Chondrocyte (in vitro differentiated cells): Measurements from ENCODE around the gene CST8. TPM values are rescaled to one million over a fixed set of nuclear protein-coding genes. Genes with fewer than 3 reads are reported as not detected.
"Not testable (repeated sequence)": the region's sequence is repeated elsewhere in the genome, so short reads cannot be mapped to it uniquely, and the experiment has no call there.

ENCODE experiments used
- DNase-seq: peaks from one replicate; pipeline ENCODE4 v3.0.0; 2021; ENCODE audit warnings: mixed read lengths, low spot score
- H3K27ac Mint-ChIP-seq: one replicate; pipeline ENCODE4 v1.8.0; 2021; ENCODE audit warnings: mild to moderate bottlenecking, moderate library complexity, mixed read lengths; ENCODE audit not compliant: unreplicated experiment
- H3K27me3 Mint-ChIP-seq: 2 replicates; pipeline ENCODE4 v1.8.0; 2021; ENCODE audit warnings: low read depth, mixed read lengths
- H3K36me3 Mint-ChIP-seq: 2 replicates; pipeline ENCODE4 v1.8.0; 2021; ENCODE audit warnings: low read depth, mixed read lengths
- H3K4me1 Mint-ChIP-seq: 2 replicates; pipeline ENCODE4 v1.8.0; 2021; ENCODE audit warnings: low read depth, mild to moderate bottlenecking, mixed read lengths
- H3K4me3 Mint-ChIP-seq: one replicate; pipeline ENCODE4 v1.8.0; 2021; ENCODE audit warnings: mild to moderate bottlenecking, moderate library complexity, mixed read lengths; ENCODE audit not compliant: unreplicated experiment
- H3K9me3 Mint-ChIP-seq: 2 replicates; pipeline ENCODE4 v1.8.0; 2021; ENCODE audit warnings: low read depth, mixed read lengths
- total RNA-seq: library from RNA; stranded (reverse); gene quantifications from 3 replicates; pipeline ENCODE4 v1.2.1, GENCODE V29; 2021
- TF ChIP-seq, protein P1 (sequence below): fragments of 200-600 bp; sonication (generic); IDR thresholded peaks from 2 replicates; pipeline ENCODE4 v1.5.0; 2021; ENCODE audit warnings: antibody characterized with exemption, mild to moderate bottlenecking, moderate library complexity

CST8 gene
- total RNA-seq, 1 donor from 2014 or later, result not detected

DNA sequence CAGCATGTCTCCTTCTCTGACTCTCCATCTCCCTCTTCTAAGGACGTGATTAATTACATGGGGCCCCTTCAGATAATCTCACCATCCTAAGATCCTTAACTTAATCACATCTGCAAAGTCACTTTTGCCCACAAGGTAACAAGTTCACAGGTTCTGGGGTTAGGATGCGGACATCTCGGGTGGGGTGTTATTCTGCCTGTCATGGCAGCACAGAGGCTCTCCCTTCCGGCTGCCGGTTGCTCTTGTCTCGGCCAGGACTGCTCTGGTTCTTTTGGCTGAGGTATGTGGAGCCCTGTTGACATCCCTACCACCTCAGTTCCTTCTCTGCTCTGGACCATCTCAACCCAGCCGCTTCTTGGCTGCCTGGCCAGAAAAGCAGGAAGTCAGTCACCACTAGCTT is 34.0 kb upstream of the CST8 start:
- TF ChIP-seq, protein P1, sequence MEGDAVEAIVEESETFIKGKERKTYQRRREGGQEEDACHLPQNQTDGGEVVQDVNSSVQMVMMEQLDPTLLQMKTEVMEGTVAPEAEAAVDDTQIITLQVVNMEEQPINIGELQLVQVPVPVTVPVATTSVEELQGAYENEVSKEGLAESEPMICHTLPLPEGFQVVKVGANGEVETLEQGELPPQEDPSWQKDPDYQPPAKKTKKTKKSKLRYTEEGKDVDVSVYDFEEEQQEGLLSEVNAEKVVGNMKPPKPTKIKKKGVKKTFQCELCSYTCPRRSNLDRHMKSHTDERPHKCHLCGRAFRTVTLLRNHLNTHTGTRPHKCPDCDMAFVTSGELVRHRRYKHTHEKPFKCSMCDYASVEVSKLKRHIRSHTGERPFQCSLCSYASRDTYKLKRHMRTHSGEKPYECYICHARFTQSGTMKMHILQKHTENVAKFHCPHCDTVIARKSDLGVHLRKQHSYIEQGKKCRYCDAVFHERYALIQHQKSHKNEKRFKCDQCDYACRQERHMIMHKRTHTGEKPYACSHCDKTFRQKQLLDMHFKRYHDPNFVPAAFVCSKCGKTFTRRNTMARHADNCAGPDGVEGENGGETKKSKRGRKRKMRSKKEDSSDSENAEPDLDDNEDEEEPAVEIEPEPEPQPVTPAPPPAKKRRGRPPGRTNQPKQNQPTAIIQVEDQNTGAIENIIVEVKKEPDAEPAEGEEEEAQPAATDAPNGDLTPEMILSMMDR, result no peak

DNA sequence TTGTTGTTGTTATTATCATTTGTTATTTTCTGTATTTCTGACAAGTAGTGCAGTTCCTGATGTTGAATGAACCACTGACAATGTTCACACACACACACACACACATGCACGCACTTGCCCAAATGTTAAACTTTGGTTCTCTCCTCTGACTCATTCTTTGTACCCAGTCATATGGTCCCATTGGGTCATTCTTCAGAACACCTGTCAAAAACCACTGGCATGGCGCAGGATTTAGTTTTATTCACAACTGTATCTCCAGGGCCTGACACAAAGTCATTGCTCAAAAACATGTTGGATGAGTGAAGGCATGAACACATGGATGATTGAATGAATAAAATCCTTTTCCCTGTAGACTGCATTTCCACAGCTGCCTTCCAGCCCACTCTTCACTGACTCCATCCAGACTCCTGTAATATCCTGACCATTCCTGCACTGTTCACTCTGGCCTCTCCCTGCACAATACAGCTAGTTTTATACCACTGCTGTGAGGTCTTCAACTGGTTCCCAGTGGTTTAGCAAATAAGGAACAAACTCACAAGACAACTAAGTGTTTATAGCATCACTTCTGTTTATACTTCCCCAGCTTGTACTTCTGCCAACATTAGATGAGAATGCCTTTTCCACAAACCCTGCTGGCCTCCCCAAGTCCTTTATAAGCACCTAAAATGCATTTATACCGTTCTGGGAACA is 31.3 kb upstream of the CST8 start:
- Mint-ChIP-seq H3K4me1 (no peaks in the 10 kb centered on the region), H3K36me3 (no peaks in the 10 kb centered on the region), H3K27me3 (peaks cover 11% of the 10 kb centered on the region), H3K9me3 (peaks cover 13% of the 10 kb centered on the region), H3K4me3 (no peak overlapping the region), H3K27ac (no peak overlapping the region)
- TF ChIP-seq, protein P1, result no peak
- DNase-seq, result no peak

More for the DNA sequence above, 34.0 kb upstream of the CST8 start:
- peaks cover 6% of the 10 kb centered on the region for H3K27me3 Mint-ChIP-seq
- H3K9me3 Mint-ChIP-seq, result no peaks in the 10 kb centered on the region
- no peaks in the 10 kb centered on the region for H3K4me1 Mint-ChIP-seq
- DNase-seq, result no peak
- H3K4me3 Mint-ChIP-seq, result no peak overlapping the region
- H3K27ac Mint-ChIP-seq, result no peak overlapping the region
- no peaks in the 10 kb centered on the region for H3K36me3 Mint-ChIP-seq

DNA sequence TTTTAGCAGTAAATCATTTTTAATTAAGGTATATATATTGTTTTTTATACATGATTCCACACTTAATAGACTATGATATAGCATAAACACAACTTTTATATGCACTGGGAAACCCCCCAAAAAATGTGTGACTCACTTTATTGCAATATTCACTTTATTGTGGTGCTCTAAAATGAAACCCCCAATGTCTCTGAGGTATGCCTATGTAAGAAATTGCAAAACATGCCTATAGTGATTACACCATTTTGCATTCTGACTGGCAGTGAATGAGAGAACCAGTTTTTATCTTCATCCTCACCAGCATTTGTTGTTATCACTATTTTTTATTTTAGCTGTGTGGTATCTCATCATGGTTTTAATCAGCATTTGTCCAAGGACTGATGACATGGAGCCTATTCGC is 29.7 kb upstream of the CST8 start:
- DNase-seq, result no peak
- H3K36me3 Mint-ChIP-seq, result no peaks in the 10 kb centered on the region
- peaks cover 11% of the 10 kb centered on the region for H3K27me3 Mint-ChIP-seq
- H3K27ac Mint-ChIP-seq, result no peak overlapping the region
- peaks cover 21% of the 10 kb centered on the region for H3K9me3 Mint-ChIP-seq
- H3K4me1 Mint-ChIP-seq, result no peaks in the 10 kb centered on the region
- no peak overlapping the region for H3K4me3 Mint-ChIP-seq
- TF ChIP-seq, protein P1, result no peak

DNA sequence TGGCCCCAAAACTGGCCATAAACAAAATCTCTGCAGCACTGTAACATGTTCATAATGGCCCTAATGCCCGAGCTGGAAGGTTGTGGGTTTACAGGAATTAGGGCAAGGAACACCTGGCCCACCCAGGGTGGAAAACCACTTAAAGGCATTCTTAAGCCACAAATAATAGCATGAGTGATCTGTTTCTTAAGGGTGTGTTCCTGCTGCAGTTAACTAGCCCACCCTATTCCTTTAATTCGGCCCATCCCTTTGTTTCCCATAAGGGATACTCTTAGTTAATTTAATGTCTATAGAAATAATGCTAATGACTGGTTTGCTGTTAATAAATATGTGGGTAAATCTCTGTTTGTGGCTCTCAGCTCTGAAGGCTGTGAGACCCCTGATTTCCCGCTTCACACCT is 24.0 kb upstream of the CST8 start:
- H3K36me3 Mint-ChIP-seq, result not testable (repeated sequence)

DNA sequence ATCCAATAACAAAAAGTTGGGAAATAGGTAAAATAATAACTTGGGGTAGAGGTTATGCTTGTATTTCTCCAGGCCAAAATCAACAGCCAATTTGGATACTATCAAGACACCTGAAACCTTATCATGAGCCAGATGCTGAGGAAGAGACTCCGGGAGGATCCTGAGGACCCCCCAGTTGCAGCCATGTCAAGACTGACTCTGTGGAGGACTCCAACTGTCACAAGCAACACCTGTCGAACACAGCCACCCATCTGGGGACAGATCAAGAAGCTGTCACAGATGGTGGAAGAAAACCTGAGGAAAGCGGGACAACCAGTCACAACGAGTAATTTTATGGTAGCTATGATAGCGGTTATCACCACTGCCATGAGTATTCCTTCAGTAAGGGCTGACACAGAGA is 18.6 kb upstream of the CST8 start:
- not testable (repeated sequence) for H3K9me3 Mint-ChIP-seq, DNase-seq, H3K4me1 Mint-ChIP-seq, H3K36me3 Mint-ChIP-seq, H3K4me3 Mint-ChIP-seq, H3K27ac Mint-ChIP-seq
- peaks cover 12% of the 10 kb centered on the region for H3K27me3 Mint-ChIP-seq

More for the DNA sequence above, 24.0 kb upstream of the CST8 start:
- peaks cover 14% of the 10 kb centered on the region for H3K27me3 Mint-ChIP-seq
- DNase-seq, H3K4me1 Mint-ChIP-seq, H3K27ac Mint-ChIP-seq, H3K4me3 Mint-ChIP-seq: not testable (repeated sequence)
- peaks cover 34% of the 10 kb centered on the region for H3K9me3 Mint-ChIP-seq

DNA sequence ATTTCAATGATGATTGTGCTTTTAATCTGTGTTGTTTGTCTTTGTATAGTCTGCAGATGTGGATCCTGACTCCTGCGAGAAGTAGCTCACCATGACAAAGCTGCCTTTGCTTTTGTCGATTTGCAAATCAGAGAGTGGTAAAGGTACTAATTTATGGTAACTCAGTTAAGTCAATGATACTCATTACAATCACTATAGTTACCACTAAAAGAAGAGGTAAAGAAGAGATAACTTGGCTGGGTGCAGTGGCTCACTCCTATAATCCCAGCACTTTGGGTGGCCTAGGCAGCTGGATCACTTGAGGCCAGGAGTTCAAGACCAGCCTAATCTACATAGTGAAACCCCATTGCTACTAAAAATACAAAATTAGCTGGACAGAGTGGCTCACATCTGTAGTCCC is 17.6 kb upstream of the CST8 start:
- not testable (repeated sequence) for H3K36me3 Mint-ChIP-seq, H3K4me1 Mint-ChIP-seq, H3K27ac Mint-ChIP-seq, DNase-seq, H3K9me3 Mint-ChIP-seq, H3K4me3 Mint-ChIP-seq
- H3K27me3 Mint-ChIP-seq, result peaks cover 12% of the 10 kb centered on the region

DNA sequence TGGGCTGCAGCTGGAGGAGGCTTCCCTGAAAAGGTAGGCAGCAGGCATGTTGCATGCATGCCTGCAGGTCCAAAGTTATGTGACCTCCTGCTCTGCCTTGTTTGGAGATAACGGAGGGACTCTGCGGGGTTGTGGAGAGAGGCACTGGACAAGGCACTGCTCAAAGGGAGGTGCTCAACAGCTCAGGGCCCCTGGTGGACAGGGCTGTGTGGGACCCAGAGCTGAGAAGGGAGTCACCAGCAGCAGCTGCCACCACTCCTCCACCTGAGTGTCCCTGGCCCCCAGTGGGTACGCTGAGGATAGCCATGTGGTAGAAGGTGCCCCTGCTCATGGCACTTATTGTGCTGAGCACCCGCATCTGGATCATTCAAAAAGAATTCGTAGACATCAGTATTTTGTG is 15.5 kb upstream of the CST8 start:
- Mint-ChIP-seq H3K4me3 (no peak overlapping the region), H3K27ac (no peak overlapping the region), H3K4me1 (no peaks in the 10 kb centered on the region), H3K27me3 (peaks cover 11% of the 10 kb centered on the region), H3K9me3 (no peaks in the 10 kb centered on the region), H3K36me3 (no peaks in the 10 kb centered on the region)
- no peak for DNase-seq
- TF ChIP-seq, protein P1, result no peak
